ENCODE data around the gene ABCA3.
A peak's percentile ranks its signal among the peaks of the same experiment; 100 is the strongest.
"Not testable (repeated sequence)": the region's sequence is repeated elsewhere in the genome, so short reads cannot be mapped to it uniquely, and the experiment has no call there.

The ABCA3 gene

GRCh38 chr16:2278956-2279800, 61.4 kb downstream of the ABCA3 start:
- DNase-seq = no peak

GRCh38 chr16:2278272-2278608, 62.3 kb downstream of the ABCA3 start:
- no peak for DNase-seq

GRCh38 chr16:2277466-2278271, 62.9 kb downstream of the ABCA3 start:
- no peak for DNase-seq

GRCh38 chr16:2276368-2277195, 63.9 kb downstream of the ABCA3 start:
- DNase-seq = no peak

GRCh38 chr16:2275476-2276367, 64.8 kb downstream of the ABCA3 start:
- DNase-seq = no peak

GRCh38 chr16:2273931-2274330, 66.6 kb downstream of the ABCA3 start:
- no peak for DNase-seq

GRCh38 chr16:2273484-2273883, 67.0 kb downstream of the ABCA3 start:
- DNase-seq = no peak

GRCh38 chr16:2271848-2272461, 68.6 kb downstream of the ABCA3 start:
- DNase-seq = no peak

- no peak for DNase-seq
These were observed 69.7 kb downstream of the ABCA3 start for GRCh38 chr16:2270588-2271470.

- DNase-seq = no peak
These were observed 70.5 kb downstream of the ABCA3 start for GRCh38 chr16:2270070-2270462.

GRCh38 chr16:2267913-2268666, 72.4 kb downstream of the ABCA3 start, which contains the start of gene RNPS1:
Gene RNPS1 (minus strand): TSS chr16:2268126. CDS start chr16:2264643, 3,483 bp downstream.
- peak in 1 of 2 experiments; percentile 64 for DNase-seq

- not testable (repeated sequence) for DNase-seq
These were observed 73.0 kb downstream of the ABCA3 start for GRCh38 chr16:2267505-2267912.

- DNase-seq = not testable (repeated sequence)
These were observed 73.6 kb downstream of the ABCA3 start for GRCh38 chr16:2266887-2267286.

GRCh38 chr16:2263026-2263425, 77.5 kb downstream of the ABCA3 start:
- not testable (repeated sequence) for DNase-seq

GRCh38 chr16:2260250-2260649, 80.3 kb downstream of the ABCA3 start:
- DNase-seq = no peak

- DNase-seq = not testable (repeated sequence)
These were observed 82.0 kb downstream of the ABCA3 start for GRCh38 chr16:2258530-2258929.

GRCh38 chr16:2257726-2258125, 82.8 kb downstream of the ABCA3 start:
- DNase-seq = no peak

- DNase-seq = no peak
These were observed 83.9 kb downstream of the ABCA3 start for GRCh38 chr16:2256531-2257140.

GRCh38 chr16:2253293-2253692, 87.2 kb downstream of the ABCA3 start:
- DNase-seq = no peak
